Endothelial cell of umbilical vein (primary cell): ENCODE data around the gene P3H2. TPM values are rescaled to one million over a fixed set of nuclear protein-coding genes. Genes with fewer than 3 reads are reported as not detected.

ENCODE experiments used
- BruUV-seq: library from RNA; stranded (reverse); fragments of 400-500 nt; replicated peaks from 2 replicates; lab custom pipeline; 2021; lab: Mats Ljungman, UMichigan
- CTCF ChIA-PET: fragments of 300-600, 350-600 bp; sonication (Branson Sonifier 250); formaldehyde crosslinking; loops from one replicate; lab custom pipeline; 2021; ENCODE audit warnings: antibody characterized with exemption, inconsistent platforms; lab: Charles Lee
- POLR2A ChIA-PET: fragments of 300-600, 350-600 bp; sonication (Branson Sonifier 250); formaldehyde crosslinking; loops from one replicate; lab custom pipeline; 2021; ENCODE audit warnings: antibody characterized with exemption, inconsistent platforms; lab: Charles Lee
- DNase-seq: peaks from one replicate; pipeline ENCODE4 v3.0.0-alpha.2; 2011; ENCODE audit warnings: low read depth, low spot score
- FAIRE-seq: peaks from 2 replicates; lab custom pipeline; 2011; peaks lifted over from hg19 to GRCh38; lab: Jason Lieb, UNC
- H2AFZ ChIP-seq: 2 replicates; pipeline ENCODE4 v1.6.0; 2012; ENCODE audit warnings: low read depth, low read length, control low read depth, inconsistent platforms
- H3K27ac ChIP-seq: 2 replicates; pipeline ENCODE4 v1.5.1; 2011; ENCODE audit warnings: low read depth, mild to moderate bottlenecking, control low read depth, low read length, moderate library complexity; ENCODE audit not compliant: insufficient read depth
- H3K27me3 ChIP-seq, 2 experiments: 2 replicates each; pipeline versions ENCODE4 v1.6.0 to v1.6.1; 2011; ENCODE audit warnings: low read length in 2 of 2, mixed read lengths in 1 of 2; ENCODE audit not compliant: control insufficient read depth in 2 of 2, insufficient read depth in 2 of 2
- H3K36me3 ChIP-seq, 2 experiments: 2 replicates in 1 of 2; 3 replicates in 1 of 2; pipeline ENCODE4 v1.5.1; 2011; ENCODE audit warnings: low read length in 2 of 2, mild to moderate bottlenecking in 1 of 2, moderate library complexity in 1 of 2; ENCODE audit not compliant: control insufficient read depth in 2 of 2, insufficient read depth in 2 of 2; ENCODE audit errors: extremely low read depth in 1 of 2
- H3K4me1 ChIP-seq: 3 replicates; pipeline ENCODE4 v1.5.1; 2011; ENCODE audit warnings: mild to moderate bottlenecking, low read length; ENCODE audit not compliant: control insufficient read depth, insufficient read depth; ENCODE audit errors: extremely low read depth
- H3K4me2 ChIP-seq: 2 replicates; pipeline ENCODE4 v1.6.1; 2011; ENCODE audit warnings: low read length, control low read depth, mixed read lengths; ENCODE audit not compliant: insufficient read depth
- H3K4me3 ChIP-seq, 3 experiments: fragments of 200-600 bp in 1 of 3; sonication (generic), shearing (Covaris generic) in 1 of 3; replicated peaks in 1 of 3; 2 replicates each; pipeline ENCODE4 v1.5.1; 2011 to 2016; ENCODE audit warnings: control low read depth in 3 of 3, low read length in 3 of 3, mild to moderate bottlenecking in 2 of 3, inconsistent platforms in 1 of 3, low read depth in 1 of 3, moderate library complexity in 1 of 3; ENCODE audit not compliant: insufficient read depth in 1 of 3
- H3K79me2 ChIP-seq: 2 replicates; pipeline ENCODE4 v1.6.0; 2012; ENCODE audit warnings: low read length, inconsistent platforms; ENCODE audit not compliant: control insufficient read depth, insufficient read depth
- H3K9ac ChIP-seq: replicated peaks from 2 replicates; pipeline ENCODE3; 2011; ENCODE audit warnings: low read length, control low read depth; ENCODE audit not compliant: insufficient read depth; ENCODE audit errors: extremely low read depth
- H3K9me1 ChIP-seq: replicated peaks from 3 replicates; pipeline ENCODE4 v1.6.0; 2011; ENCODE audit warnings: mild to moderate bottlenecking, low read length; ENCODE audit not compliant: control insufficient read depth, insufficient read depth; ENCODE audit errors: extremely low read depth
- H3K9me3 ChIP-seq: replicated peaks from 2 replicates; pipeline ENCODE4 v1.5.1; 2012; ENCODE audit warnings: low read length, inconsistent platforms; ENCODE audit not compliant: control insufficient read depth, insufficient read depth
- H4K20me1 ChIP-seq: replicated peaks from 2 replicates; pipeline ENCODE3; 2011; ENCODE audit warnings: mild to moderate bottlenecking, low read length; ENCODE audit not compliant: control insufficient read depth, insufficient read depth; ENCODE audit errors: extremely low read depth
- CTCF ChIP-seq, 2 donors: IDR thresholded peaks; 1 replicate in 1 of 2; 2 replicates in 1 of 2; pipeline ENCODE4 v1.5.1; 2011; ENCODE audit warnings: low read length in 2 of 2, mild to moderate bottlenecking in 2 of 2, moderate library complexity in 2 of 2, control low read depth in 1 of 2, inconsistent platforms in 1 of 2, low read depth in 1 of 2; ENCODE audit not compliant: insufficient read depth in 1 of 2; ENCODE audit errors: extremely low read depth in 1 of 2
- EZH2 ChIP-seq: IDR thresholded peaks from 2 replicates; pipeline ENCODE4 v1.6.1; 2012; ENCODE audit warnings: borderline replicate concordance, low read depth, mild to moderate bottlenecking, moderate library complexity, low read length, inconsistent platforms; ENCODE audit not compliant: severe bottlenecking
- FOS ChIP-seq: IDR thresholded peaks from 2 replicates; pipeline ENCODE4 v1.6.1; 2011; ENCODE audit warnings: mild to moderate bottlenecking, low read length, moderate library complexity, borderline replicate concordance; ENCODE audit not compliant: insufficient read depth
- GATA2 ChIP-seq: IDR thresholded peaks from 2 replicates; pipeline ENCODE4 v1.7.0; 2011; ENCODE audit warnings: low read depth, mild to moderate bottlenecking, moderate library complexity, mixed read lengths, low read length; ENCODE audit not compliant: insufficient read length, insufficient read depth
- JUN ChIP-seq: IDR thresholded peaks from 2 replicates; pipeline ENCODE4 v1.6.1; 2011; ENCODE audit warnings: borderline replicate concordance, low read depth; ENCODE audit not compliant: insufficient read length, insufficient read depth
- MYC ChIP-seq: IDR thresholded peaks from one replicate; pipeline ENCODE4 v1.6.1; 2011; ENCODE audit warnings: mild to moderate bottlenecking, low read depth, low read length
- POLR2A ChIP-seq: IDR thresholded peaks from 2 replicates; pipeline ENCODE4 v1.6.1; 2012; ENCODE audit warnings: low read depth, mild to moderate bottlenecking, control low read depth, low read length
- POLR2AphosphoS5 ChIP-seq: IDR thresholded peaks from 2 replicates; pipeline ENCODE4 v1.6.1; 2012; ENCODE audit warnings: low read depth, mild to moderate bottlenecking, control low read depth, low read length, moderate library complexity; ENCODE audit not compliant: insufficient read depth
- dilution Hi-C: fragments of 300-500 bp; cut with MboI; formaldehyde crosslinking; loops from one replicate; pipeline ENCODE4 v1.15.0; 2019; ENCODE audit warnings: low sequenced_read_pairs; ENCODE audit not compliant: extremely low pct_ligation_motif_present
- intact Hi-C: fragments of 100-400 bp; cut with micrococcal nuclease; formaldehyde crosslinking; loops from one replicate; pipeline ENCODE4 v1.10.0; 2022
- polyA plus RNA-seq, 4 experiments: library from polyadenylated mRNA; depleted of rRNA in 3 of 4; stranded (reverse) in 3 of 4; unstranded in 1 of 4; fragments of >200 nt; gene quantifications; 2 replicates each; pipeline versions ENCODE4 v1.2.1 to v1.2.3, GENCODE V29; 2011 to 2012; ENCODE audit warnings: missing spikeins in 1 of 4
- total RNA-seq: library from RNA; stranded (reverse); gene quantifications from 2 replicates; pipeline ENCODE4 v1.2.3, GENCODE V29; 2021
- TF ChIP-seq, protein P1 (sequence below): IDR thresholded peaks from 2 replicates; pipeline ENCODE4 v1.6.1; 2011; ENCODE audit not compliant: insufficient read depth, insufficient read length

P3H2 gene
- total and polyA plus RNA-seq, 2 donors (not counting 3 experiments of a cell fraction or from before 2014, with no cell fraction given) = 6.6 to 6.8 TPM

DNA sequence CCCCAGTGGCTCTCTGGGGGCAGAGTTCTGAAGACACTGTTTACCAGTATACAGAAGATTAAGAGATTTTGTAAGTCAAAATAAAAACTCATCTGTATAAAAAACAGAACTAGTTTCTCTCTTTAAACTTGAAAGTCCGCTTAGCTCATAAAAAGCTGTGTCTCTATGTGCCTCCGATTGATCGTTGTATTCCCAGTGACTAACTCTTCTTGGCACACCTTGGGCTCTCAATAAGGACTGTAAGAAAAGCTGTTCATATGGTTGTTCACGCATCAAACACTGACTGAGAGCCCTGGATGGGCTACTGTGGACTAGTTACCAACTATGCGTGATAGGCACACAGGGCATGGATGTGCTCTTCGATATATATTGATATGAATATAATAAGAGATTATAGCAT, 107.9 kb downstream of the P3H2 start:
- CTCF ChIA-PET = interaction anchor here (0.7 to 2.4 kb wide), 15 partner anchors 10 to 413 kb away, joined by 3 to 12 read pairs (median 4); partner anchors contain the start of genes CLDN1 and P3H2
- Histone ChIP-seq H2AFZ (peak overlapping the region; percentile 72), H3K36me3 (no peaks in the 10 kb centered on the region), H3K9me3 (no peaks in the 10 kb centered on the region), H3K4me2 (no peak overlapping the region), H3K9me1 (no peaks in the 10 kb centered on the region), H3K4me3 (no peak overlapping the region), H3K4me1 (peaks cover 25% of the 10 kb centered on the region), H3K79me2 (no peaks in the 10 kb centered on the region), H3K9ac (no peak overlapping the region), H4K20me1 (no peaks in the 10 kb centered on the region), H3K27me3 (no peaks in the 10 kb centered on the region), H3K27ac (no peak overlapping the region)
- intact Hi-C loops = loop anchor here (1.0 kb wide), 1 partner anchor 9 kb away; no protein-coding TSS in a partner anchor
- FAIRE-seq (no peak), DNase-seq (no peak)
- TSS peak; percentile 54 for BruUV-seq
- dilution Hi-C loops = no loop called here
- POLR2A ChIA-PET = interaction anchor here (0.6 kb wide), 1 partner anchor 42 kb away, joined by 4 read pairs; no protein-coding TSS in a partner anchor
- no peak for TF ChIP-seq FOS
- TF ChIP-seq CTCF (IDR thresholded peaks at IDR 0.05; ENCODE audit: extremely low read depth in 1 of 2, insufficient read depth in 1 of 2, low read depth in 1 of 2, low read length in 2 of 2) = no peak
- TF ChIP-seq POLR2A = no peak
- no peak for TF ChIP-seq MYC
- TF ChIP-seq POLR2AphosphoS5 = no peak
- TF ChIP-seq JUN = no peak
- no peak for TF ChIP-seq EZH2
- TF ChIP-seq GATA2 = no peak
- TF ChIP-seq, protein P1, sequence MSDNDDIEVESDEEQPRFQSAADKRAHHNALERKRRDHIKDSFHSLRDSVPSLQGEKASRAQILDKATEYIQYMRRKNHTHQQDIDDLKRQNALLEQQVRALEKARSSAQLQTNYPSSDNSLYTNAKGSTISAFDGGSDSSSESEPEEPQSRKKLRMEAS = no peak
